ENCODE results near the gene GBX2.

DNA sequence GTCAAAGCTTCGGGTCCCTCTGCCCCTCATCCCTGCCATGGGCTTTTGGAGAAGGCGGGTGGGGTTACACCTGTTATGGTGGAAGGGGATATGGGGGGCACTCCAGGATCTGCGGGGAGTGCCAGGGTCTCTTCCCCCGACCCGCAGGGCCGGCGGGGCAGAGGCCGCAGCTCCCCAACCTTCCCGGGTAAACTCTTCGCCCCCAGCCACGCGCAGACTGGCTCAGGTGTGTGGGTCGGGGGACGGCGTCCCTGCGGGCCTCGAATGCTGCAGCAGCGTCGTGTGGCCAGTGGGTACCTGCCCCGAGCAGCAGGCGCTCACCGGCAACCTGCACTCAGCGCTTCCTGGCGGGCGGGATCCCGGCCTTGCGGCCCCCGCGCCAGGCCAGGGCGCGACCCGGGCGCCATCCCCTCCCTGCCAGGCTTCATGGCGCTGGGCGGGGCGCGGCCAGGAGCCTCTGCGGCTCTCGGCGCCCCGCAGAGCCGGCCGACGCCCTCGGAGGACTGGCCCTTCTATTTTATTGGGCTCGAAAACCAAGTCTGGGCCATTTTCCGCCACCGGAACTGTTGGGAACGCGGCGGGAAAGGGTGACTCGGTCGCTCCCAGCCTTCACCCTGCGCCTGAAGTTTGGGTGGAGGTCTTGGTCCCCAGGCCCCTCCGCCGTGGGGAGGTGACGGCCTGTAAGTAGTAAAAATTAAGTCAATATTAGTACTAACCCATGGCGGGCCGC is 4.5 kb downstream of the GBX2 start:
- TF ChIP-seq, protein P1, sequence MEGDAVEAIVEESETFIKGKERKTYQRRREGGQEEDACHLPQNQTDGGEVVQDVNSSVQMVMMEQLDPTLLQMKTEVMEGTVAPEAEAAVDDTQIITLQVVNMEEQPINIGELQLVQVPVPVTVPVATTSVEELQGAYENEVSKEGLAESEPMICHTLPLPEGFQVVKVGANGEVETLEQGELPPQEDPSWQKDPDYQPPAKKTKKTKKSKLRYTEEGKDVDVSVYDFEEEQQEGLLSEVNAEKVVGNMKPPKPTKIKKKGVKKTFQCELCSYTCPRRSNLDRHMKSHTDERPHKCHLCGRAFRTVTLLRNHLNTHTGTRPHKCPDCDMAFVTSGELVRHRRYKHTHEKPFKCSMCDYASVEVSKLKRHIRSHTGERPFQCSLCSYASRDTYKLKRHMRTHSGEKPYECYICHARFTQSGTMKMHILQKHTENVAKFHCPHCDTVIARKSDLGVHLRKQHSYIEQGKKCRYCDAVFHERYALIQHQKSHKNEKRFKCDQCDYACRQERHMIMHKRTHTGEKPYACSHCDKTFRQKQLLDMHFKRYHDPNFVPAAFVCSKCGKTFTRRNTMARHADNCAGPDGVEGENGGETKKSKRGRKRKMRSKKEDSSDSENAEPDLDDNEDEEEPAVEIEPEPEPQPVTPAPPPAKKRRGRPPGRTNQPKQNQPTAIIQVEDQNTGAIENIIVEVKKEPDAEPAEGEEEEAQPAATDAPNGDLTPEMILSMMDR (IDR thresholded peaks at IDR 0.05; ENCODE audit: borderline replicate concordance, extremely low read depth, low read length, poor library complexity, severe bottlenecking) = no peak
- no peak for TF ChIP-seq EZH2 (IDR thresholded peaks at IDR 0.05; ENCODE audit: borderline replicate concordance, low read depth, low read length, severe bottlenecking)

Data from DND-41 (cell line).